NCI-H2029 (cell line): ENCODE measurements around the gene TOLLIP.
"Not testable (repeated sequence)": the region's sequence is repeated elsewhere in the genome, so short reads cannot be mapped to it uniquely, and the experiment has no call there.

Experiments used
- DNase-seq: peaks from one replicate; lab custom pipeline; 2025; lab: John Stamatoyannopoulos, UW

The TOLLIP gene

GRCh38 chr11:1262172-1263006 is 47.0 kb downstream of the TOLLIP start:
- peak; percentile 78 for DNase-seq

- DNase-seq, result no peak
These were observed 48.0 kb downstream of the TOLLIP start for GRCh38 chr11:1261241-1262071.

- no peak for DNase-seq
These were observed 48.8 kb downstream of the TOLLIP start for GRCh38 chr11:1260620-1261019.

- no peak for DNase-seq
These were observed 49.4 kb downstream of the TOLLIP start for GRCh38 chr11:1260023-1260501.

GRCh38 chr11:1259561-1259960 is 49.9 kb downstream of the TOLLIP start:
- DNase-seq, result no peak

GRCh38 chr11:1259076-1259461 is 50.4 kb downstream of the TOLLIP start:
- no peak for DNase-seq

- DNase-seq, result no peak
These were observed 50.9 kb downstream of the TOLLIP start for GRCh38 chr11:1258401-1259075.

- no peak for DNase-seq
These were observed 51.5 kb downstream of the TOLLIP start for GRCh38 chr11:1257916-1258315.

- no peak for DNase-seq
These were observed 52.1 kb downstream of the TOLLIP start for GRCh38 chr11:1257366-1257765.

GRCh38 chr11:1256257-1257045 is 53.0 kb downstream of the TOLLIP start:
- DNase-seq, result no peak

GRCh38 chr11:1255151-1255550 is 54.3 kb downstream of the TOLLIP start:
- no peak for DNase-seq

GRCh38 chr11:1254733-1255132 is 54.7 kb downstream of the TOLLIP start:
- DNase-seq, result no peak

- DNase-seq, result no peak
These were observed 55.3 kb downstream of the TOLLIP start for GRCh38 chr11:1254086-1254648.

GRCh38 chr11:1253103-1253485 is 56.3 kb downstream of the TOLLIP start:
- DNase-seq, result no peak

GRCh38 chr11:1252371-1253102 is 56.9 kb downstream of the TOLLIP start:
- no peak for DNase-seq

- DNase-seq, result no peak
These were observed 58.1 kb downstream of the TOLLIP start for GRCh38 chr11:1251236-1251770.

GRCh38 chr11:1250411-1250810 is 59.0 kb downstream of the TOLLIP start:
- not testable (repeated sequence) for DNase-seq

GRCh38 chr11:1248951-1249350 is 60.5 kb downstream of the TOLLIP start:
- DNase-seq, result not testable (repeated sequence)

- DNase-seq, result not testable (repeated sequence)
These were observed 62.4 kb downstream of the TOLLIP start for GRCh38 chr11:1247026-1247425.

- DNase-seq, result not testable (repeated sequence)
These were observed 63.1 kb downstream of the TOLLIP start for GRCh38 chr11:1246301-1246700.
